IgD-negative memory B cell (primary cell): Measurements from ENCODE around the gene EMB. TPM values are rescaled to one million over a fixed set of nuclear protein-coding genes. Genes with fewer than 3 reads are reported as not detected.
"Not testable (repeated sequence)": the region's sequence is repeated elsewhere in the genome, so short reads cannot be mapped to it uniquely, and the experiment has no call there.

ENCODE experiments used
- H3K27ac Mint-ChIP-seq, 3 donors: one replicate each; pipeline ENCODE4 v1.8.0; 2020 to 2022; ENCODE audit warnings: mild to moderate bottlenecking in 3 of 3, mixed read lengths in 3 of 3, moderate library complexity in 1 of 3
- H3K27me3 Mint-ChIP-seq: one replicate; pipeline ENCODE4 v1.8.0; 2021; ENCODE audit warnings: mixed read lengths
- H3K36me3 Mint-ChIP-seq: one replicate; pipeline ENCODE4 v1.8.0; 2020; ENCODE audit warnings: mild to moderate bottlenecking, mixed read lengths
- H3K4me1 Mint-ChIP-seq, 3 donors: one replicate each; pipeline ENCODE4 v1.8.0; 2020 to 2022; ENCODE audit warnings: mixed read lengths in 3 of 3, mild to moderate bottlenecking in 1 of 3
- H3K4me3 Mint-ChIP-seq, 4 donors: one replicate each; pipeline ENCODE4 v1.8.0; 2020 to 2022; ENCODE audit warnings: mild to moderate bottlenecking in 4 of 4, mixed read lengths in 4 of 4, moderate library complexity in 3 of 4
- H3K9me3 Mint-ChIP-seq, 3 donors: one replicate each; pipeline ENCODE4 v1.8.0; 2020 to 2021; ENCODE audit warnings: mixed read lengths in 3 of 3, mild to moderate bottlenecking in 1 of 3
- polyA plus RNA-seq: library from polyadenylated mRNA; unstranded; fragments of 300-500 nt; fragmentation: Illumina TruSeq; gene quantifications from one replicate; pipeline ENCODE4 v1.2.3, GENCODE V29; 2021

Gene EMB, protein sequence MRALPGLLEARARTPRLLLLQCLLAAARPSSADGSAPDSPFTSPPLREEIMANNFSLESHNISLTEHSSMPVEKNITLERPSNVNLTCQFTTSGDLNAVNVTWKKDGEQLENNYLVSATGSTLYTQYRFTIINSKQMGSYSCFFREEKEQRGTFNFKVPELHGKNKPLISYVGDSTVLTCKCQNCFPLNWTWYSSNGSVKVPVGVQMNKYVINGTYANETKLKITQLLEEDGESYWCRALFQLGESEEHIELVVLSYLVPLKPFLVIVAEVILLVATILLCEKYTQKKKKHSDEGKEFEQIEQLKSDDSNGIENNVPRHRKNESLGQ
- polyA plus RNA-seq, result 96.3 TPM

DNA sequence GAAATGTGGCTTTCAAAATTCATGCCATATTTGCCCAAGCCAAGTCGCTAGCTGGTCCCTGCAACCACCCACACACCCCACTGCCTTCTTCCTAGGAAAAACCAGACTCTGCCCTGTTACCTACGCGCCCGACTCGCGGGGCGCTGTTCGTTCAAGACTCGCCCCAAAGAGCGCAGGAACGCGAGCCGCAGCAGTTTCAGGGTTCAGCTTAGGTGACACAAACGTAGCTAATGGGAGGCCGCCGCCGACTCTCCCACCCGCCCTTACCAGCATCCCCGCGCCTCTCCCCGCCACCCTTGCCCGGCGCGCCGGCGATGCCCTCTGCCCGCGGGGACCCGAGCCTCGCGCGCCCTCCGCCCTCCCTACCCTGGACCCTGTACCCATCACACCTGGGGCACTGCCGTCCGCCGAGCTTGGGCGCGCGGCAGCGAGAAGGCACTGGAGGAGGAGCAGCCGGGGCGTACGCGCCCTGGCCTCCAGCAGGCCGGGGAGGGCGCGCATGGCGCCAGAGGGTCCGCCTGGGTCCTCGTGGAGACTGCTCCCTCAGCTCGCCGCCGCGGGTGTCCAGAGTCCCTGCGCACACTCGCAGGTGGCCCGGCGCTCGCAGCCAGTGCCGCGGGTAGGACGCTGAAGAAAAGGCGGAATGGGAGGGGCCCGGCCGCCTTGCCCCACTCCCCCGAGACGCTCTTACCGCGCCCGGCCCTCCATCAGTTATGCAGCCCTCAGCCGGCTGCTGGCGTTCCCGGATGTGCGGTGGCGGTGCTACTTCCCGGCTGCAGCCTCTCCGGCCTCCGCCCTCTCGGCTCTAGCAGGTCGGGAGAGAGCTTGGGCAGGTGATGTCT lies at the start of gene EMB:
EMB (minus strand) TSS at position 638 of the 842 bp plus-strand sequence; CDS start at position 501, 137 bp downstream.
- peaks cover 37 to 45% (median 39%) of the 10 kb centered on the region in 3 donors for H3K4me1 Mint-ChIP-seq
- H3K27ac Mint-ChIP-seq, result peak within 1 kb of the TSS; percentile 92 to 99 (median 96)
- no peaks in the 10 kb centered on the region for H3K27me3 Mint-ChIP-seq
- H3K36me3 Mint-ChIP-seq, result peaks cover 1% of the 10 kb centered on the region
- H3K9me3 Mint-ChIP-seq, result no peaks in the 10 kb centered on the region
- peak within 1 kb of the TSS; percentile 90 to 97 (median 94) for H3K4me3 Mint-ChIP-seq

DNA sequence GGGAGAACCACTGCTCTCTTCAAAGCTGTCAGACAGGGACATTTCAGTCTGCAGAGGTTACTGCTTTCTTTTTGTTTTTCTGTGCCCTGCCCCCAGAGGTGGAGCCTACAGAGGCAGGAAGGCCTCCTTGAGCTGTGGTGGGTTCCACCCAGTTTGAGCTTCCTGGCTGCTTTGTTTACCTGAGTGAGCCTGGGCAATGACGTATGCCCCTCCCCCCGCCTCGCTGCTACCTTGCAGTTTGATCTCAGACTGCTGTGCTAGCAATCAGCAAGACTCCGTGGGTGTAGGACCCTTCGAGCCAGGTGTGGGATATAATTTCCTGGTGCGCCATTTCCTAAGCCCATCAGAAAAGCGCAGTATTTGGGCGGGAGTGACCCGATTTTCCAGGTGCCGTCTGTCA lies 48.4 kb upstream of the EMB start:
- not testable (repeated sequence) for H3K27ac Mint-ChIP-seq, H3K36me3 Mint-ChIP-seq, H3K4me1 Mint-ChIP-seq, H3K27me3 Mint-ChIP-seq
- Mint-ChIP-seq H3K4me3 (peak overlapping the region in 2 of 4 donors; percentile 46 to 47), H3K9me3 (peaks cover 3 to 22% (median 3%) of the 10 kb centered on the region in 3 donors)

GRCh38 chr5:50478790-50479189 lies 37.7 kb upstream of the EMB start:
- not testable (repeated sequence) for H3K27ac Mint-ChIP-seq, H3K27me3 Mint-ChIP-seq, H3K9me3 Mint-ChIP-seq, H3K4me3 Mint-ChIP-seq, H3K36me3 Mint-ChIP-seq
- peaks cover 2 to 13% (median 11%) of the 10 kb centered on the region in 3 donors for H3K4me1 Mint-ChIP-seq

DNA sequence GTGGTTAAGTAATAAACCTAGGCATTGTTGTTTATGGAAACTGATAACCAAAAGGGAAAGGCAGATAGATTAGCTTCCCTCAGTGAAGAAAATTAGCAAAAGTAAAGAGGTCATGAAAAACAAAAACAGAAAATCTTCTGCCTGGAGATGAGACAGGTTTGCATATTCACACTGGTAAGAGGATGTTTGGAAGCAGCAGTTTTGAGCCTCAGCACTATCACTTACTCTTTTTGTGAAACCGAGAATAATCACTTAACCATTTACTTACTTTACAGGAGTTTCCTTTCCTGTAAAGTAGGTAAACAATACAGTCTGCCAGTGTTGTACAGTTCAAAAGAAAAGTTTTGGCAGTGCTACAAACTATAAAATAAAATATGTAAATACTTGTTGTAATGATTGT lies 35.5 kb upstream of the EMB start:
- Mint-ChIP-seq H3K4me3 (no peak overlapping the region), H3K27ac (no peak overlapping the region), H3K9me3 (peaks cover 0 to 6% (median 3%) of the 10 kb centered on the region in 3 donors)

GRCh38 chr5:50465015-50465414 lies 23.9 kb upstream of the EMB start:
- not testable (repeated sequence) for H3K27ac Mint-ChIP-seq, H3K27me3 Mint-ChIP-seq, H3K36me3 Mint-ChIP-seq, H3K4me1 Mint-ChIP-seq, H3K4me3 Mint-ChIP-seq, H3K9me3 Mint-ChIP-seq

More for the DNA sequence above, 35.5 kb upstream of the EMB start:
- Mint-ChIP-seq H3K27me3 (no peaks in the 10 kb centered on the region), H3K36me3 (no peaks in the 10 kb centered on the region), H3K4me1 (peaks cover 3 to 13% (median 11%) of the 10 kb centered on the region in 3 donors)

- Mint-ChIP-seq H3K4me3 (no peak overlapping the region), H3K9me3 (peaks cover 0 to 3% (median 0%) of the 10 kb centered on the region in 3 donors), H3K36me3 (peaks cover 5% of the 10 kb centered on the region), H3K27ac (no peak overlapping the region), H3K4me1 (peaks cover 6 to 9% (median 7%) of the 10 kb centered on the region in 3 donors), H3K27me3 (no peaks in the 10 kb centered on the region)
These were observed 22.6 kb upstream of the EMB start for GRCh38 chr5:50463726-50464125.

DNA sequence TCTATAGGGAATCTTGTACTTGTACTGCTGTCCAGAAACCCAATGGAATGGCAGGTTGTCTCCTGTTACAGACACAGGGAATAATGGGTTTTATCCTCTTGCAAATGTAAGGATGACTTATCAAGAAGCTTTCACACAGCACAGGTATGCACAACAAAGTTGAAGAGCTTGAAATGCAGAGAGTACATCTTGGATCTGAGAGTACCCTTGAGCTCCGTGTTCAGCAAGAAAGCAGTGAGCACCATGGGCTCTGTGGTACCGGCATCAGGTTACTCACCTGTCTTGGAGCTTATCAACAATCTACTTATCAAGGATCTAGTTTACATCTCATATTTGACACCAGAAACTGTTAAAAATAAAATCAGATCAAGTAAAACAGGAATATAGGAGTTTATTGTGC lies 22.0 kb upstream of the EMB start:
- Mint-ChIP-seq H3K4me3 (no peak overlapping the region), H3K27ac (no peak overlapping the region), H3K9me3 (peaks cover 0 to 3% (median 0%) of the 10 kb centered on the region in 3 donors), H3K27me3 (no peaks in the 10 kb centered on the region), H3K36me3 (no peaks in the 10 kb centered on the region), H3K4me1 (peaks cover 11 to 13% (median 13%) of the 10 kb centered on the region in 3 donors)

DNA sequence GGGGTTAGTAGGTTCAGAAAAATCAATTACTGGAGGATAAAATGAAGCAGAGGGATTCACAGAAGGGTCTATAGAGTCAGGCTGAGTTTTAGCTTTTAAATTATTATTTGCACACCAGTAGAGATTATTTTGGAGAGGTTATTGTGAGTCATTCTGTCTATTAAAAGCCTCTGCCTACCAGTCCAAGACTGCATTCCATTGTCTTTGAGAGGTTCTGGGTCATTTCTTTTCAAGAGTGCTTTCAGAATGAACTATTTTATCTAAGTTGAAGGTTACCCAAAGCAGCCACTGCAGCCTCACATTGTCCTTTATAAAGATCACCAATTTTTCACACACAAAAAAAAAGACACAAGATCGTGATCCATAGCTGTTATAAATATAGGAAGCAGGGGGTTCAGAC lies 21.5 kb upstream of the EMB start:
- not testable (repeated sequence) for H3K27ac Mint-ChIP-seq, H3K4me3 Mint-ChIP-seq, H3K9me3 Mint-ChIP-seq, H3K27me3 Mint-ChIP-seq, H3K36me3 Mint-ChIP-seq
- H3K4me1 Mint-ChIP-seq, result peaks cover 11 to 15% (median 15%) of the 10 kb centered on the region in 3 donors

DNA sequence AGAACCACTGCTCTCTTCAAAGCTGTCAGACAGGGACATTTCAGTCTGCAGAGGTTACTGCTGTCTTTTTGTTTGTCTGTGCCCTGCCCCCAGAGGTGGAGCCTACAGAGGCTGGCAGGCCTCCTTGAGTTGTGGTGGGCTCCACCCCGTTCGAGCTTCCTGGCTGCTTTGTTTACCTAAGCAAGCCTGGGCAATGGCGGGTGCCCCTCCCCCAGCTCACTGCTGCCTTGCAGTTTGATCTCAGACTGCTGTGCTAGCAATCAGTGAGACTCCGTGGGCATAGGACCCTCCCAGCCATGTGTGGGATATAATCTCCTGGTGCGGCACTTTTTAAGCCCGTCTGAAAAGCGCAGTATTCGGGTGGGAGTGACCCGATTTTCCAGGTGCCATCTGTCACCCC lies 17.3 kb upstream of the EMB start:
- not testable (repeated sequence) for H3K9me3 Mint-ChIP-seq, H3K36me3 Mint-ChIP-seq, H3K27me3 Mint-ChIP-seq
- peak overlapping the region in 1 of 3 donors; percentile 31 for H3K27ac Mint-ChIP-seq
- H3K4me3 Mint-ChIP-seq, result peak overlapping the region in 2 of 4 donors; percentile 39 to 53
- H3K4me1 Mint-ChIP-seq, result peaks cover 14 to 22% (median 15%) of the 10 kb centered on the region in 3 donors

GRCh38 chr5:50449241-50449640 lies 8.2 kb upstream of the EMB start:
- H3K36me3 Mint-ChIP-seq, H3K27ac Mint-ChIP-seq, H3K9me3 Mint-ChIP-seq, H3K4me3 Mint-ChIP-seq, H3K27me3 Mint-ChIP-seq: not testable (repeated sequence)
- H3K4me1 Mint-ChIP-seq, result peaks cover 20 to 33% (median 24%) of the 10 kb centered on the region in 3 donors

- Mint-ChIP-seq H3K27me3 (no peaks in the 10 kb centered on the region), H3K4me3 (no peak overlapping the region), H3K4me1 (peaks cover 23 to 29% (median 26%) of the 10 kb centered on the region in 3 donors), H3K9me3 (no peaks in the 10 kb centered on the region), H3K36me3 (no peaks in the 10 kb centered on the region), H3K27ac (no peak overlapping the region)
These were observed 6.9 kb upstream of the EMB start for GRCh38 chr5:50447941-50448340.

DNA sequence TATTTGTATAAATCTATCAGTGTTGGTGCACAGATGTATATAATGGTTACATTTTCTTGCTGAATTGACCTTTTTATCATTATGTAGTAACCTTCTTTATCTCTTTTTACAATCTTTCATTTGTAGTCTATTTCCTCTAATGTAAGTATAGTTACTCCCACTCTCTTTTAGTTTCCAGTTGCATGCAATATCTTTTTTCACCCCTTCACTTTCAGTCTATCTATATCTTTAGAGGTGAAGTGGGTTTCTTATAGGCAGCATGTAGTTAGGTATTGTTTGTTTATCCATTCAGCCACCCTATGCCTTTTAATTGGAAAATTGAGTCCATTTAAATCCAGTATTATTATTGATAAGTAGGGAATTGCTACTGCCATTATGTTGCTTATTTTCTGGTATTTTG lies 6.1 kb upstream of the EMB start:
- H3K9me3 Mint-ChIP-seq, result no peaks in the 10 kb centered on the region
- peaks cover 28 to 32% (median 29%) of the 10 kb centered on the region in 3 donors for H3K4me1 Mint-ChIP-seq
- peak overlapping the region in 1 of 3 donors; percentile 73 for H3K27ac Mint-ChIP-seq
- no peaks in the 10 kb centered on the region for H3K36me3 Mint-ChIP-seq
- H3K27me3 Mint-ChIP-seq, result no peaks in the 10 kb centered on the region
- no peak overlapping the region for H3K4me3 Mint-ChIP-seq

DNA sequence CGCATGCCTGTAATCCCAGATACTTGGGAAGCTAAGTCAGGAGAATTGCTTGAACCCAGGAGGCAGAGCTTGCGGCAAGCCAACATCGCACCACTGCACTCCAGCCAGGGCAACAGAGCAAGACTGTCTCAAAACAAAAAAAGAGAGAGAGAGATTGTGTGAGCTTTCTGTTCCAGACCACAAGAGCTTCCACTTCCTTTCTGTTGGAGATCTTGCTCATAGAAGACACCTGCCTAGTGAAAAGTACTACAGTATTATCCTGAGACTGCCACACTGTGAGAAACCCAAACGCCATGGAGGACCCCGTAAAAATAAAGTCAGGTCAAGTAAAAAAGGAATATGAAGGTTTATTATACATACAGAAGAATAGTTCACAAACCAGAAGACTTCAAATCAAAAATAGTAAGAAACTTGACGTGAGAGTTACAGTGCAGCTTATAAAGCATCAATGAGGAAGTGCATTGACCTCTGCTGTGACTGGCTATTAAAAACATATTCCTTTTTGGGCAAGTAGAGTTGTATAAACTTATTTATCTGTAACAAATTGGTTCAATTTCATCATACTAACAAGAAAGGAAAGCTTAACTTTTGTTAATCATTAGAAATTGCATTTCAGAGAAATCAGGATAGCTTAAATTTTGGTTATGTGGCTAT lies 4.3 kb upstream of the EMB start:
- H3K9me3 Mint-ChIP-seq, result no peaks in the 10 kb centered on the region
- H3K27me3 Mint-ChIP-seq, result no peaks in the 10 kb centered on the region
- peak overlapping the region; percentile 78 to 87 (median 82) for H3K4me3 Mint-ChIP-seq
- no peaks in the 10 kb centered on the region for H3K36me3 Mint-ChIP-seq
- peak overlapping the region; percentile 86 to 94 (median 89) for H3K27ac Mint-ChIP-seq
- H3K4me1 Mint-ChIP-seq, result peaks cover 32 to 40% (median 34%) of the 10 kb centered on the region in 3 donors

- not testable (repeated sequence) for H3K36me3 Mint-ChIP-seq, H3K9me3 Mint-ChIP-seq, H3K27me3 Mint-ChIP-seq
- Mint-ChIP-seq H3K4me3 (peak overlapping the region in 2 of 4 donors; percentile 9 to 43), H3K4me1 (peaks cover 38 to 42% (median 40%) of the 10 kb centered on the region in 3 donors), H3K27ac (peak overlapping the region; percentile 87 to 92 (median 89))
These were observed 1.8 kb upstream of the EMB start for GRCh38 chr5:50442559-50443539.
